Stimulated activated CD8-positive, alpha-beta memory T cell treated with anti-CD3 and anti-CD28 coated beads, Interleukin-12 subunit alpha, Interleukin-12 subunit beta, amount 100 ng/mL, for 1 hour (primary cell): ENCODE results near the gene UNC119.
"Not testable (repeated sequence)": the region's sequence is repeated elsewhere in the genome, so short reads cannot be mapped to it uniquely, and the experiment has no call there.

Experiments used
- DNase-seq: peaks from one replicate; pipeline ENCODE4 v3.0.0-alpha.2; 2020; ENCODE audit warnings: low read depth

The UNC119 gene

DNA sequence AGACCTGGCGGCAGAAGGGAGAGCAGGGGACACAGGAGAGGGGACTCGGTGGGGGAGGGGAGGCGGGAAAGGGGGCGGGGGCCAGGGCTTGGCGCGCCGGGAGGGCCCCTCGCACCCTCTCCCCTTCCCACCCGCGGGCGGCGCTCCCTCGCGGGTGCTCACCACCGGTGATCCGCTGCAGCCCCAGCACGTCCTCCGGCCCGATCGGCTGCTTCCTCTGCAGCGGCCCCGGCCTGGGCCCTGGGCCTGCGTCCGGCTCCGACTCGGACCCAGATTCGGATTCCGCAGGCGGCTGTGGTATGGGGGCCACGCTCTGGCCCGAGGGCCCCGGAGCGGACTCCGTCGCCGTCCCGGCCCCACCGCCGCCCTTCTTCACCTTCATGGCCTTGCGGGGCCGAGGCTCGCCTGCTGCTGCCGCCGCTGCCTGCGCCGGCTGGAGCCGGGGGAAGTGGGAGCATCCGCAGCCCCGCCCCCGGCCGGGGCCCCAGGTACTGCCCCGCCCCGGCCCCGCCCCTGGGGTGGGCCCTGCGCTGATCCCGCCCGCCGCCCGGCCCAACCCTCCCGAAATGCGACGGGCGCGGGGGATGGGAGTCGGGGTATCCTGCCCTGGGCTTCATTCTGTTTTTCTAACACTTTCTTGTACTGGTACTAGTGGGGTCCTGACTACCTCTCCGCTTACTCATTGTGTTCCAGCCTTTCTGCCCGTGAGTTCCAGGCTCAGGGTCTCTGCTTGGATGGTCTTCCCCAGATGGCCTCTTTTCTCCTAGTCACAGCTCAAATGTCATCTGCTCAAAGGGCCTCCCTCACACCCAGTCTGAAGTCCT, at the start of gene UNC119:
Gene UNC119 (minus strand): TSS at position 449 of the 824 bp plus-strand sequence. CDS start 67 bp downstream, at position 382.
- peak; percentile 61 for DNase-seq

DNA sequence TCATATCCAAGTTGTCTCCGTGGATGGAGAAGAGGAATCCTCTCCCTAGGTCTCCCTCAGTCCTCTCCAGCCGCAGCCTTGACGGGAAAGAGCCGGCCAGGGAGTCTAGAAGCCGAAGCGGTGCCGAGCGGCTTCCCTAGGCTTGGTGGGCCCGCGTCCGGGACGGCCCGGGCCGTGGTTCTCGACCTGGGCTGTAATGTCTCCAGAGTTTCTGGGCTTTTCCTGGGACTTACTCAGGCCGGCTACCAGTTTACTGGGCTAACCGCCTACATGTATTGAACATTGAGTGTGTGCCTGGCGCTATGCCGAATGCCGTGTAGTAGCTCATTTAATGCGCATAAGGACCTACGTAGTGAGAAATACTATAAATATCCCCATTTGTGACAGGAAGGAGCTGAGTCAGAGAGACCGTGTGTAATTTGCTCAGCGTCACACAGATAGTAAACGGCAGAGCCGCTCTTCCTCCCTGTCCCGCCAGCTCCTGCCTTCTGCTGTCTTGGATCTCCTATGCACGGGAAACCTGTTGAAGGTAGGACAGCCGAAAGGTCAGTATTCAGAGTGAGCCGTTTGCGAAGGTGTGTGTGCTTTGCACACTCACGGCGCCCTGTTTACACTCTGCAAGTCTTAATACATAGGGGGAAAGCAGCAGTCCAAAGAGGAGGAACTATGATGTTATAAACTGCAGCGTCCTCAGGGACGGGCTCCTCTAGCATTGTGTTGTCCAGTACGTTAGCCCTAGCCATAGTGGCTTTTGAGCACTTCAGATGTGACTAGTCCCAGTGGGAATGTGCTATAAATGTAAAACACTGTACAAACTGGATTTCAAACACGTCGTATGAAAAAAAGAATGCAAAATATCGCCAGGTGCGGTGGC, 47.1 kb upstream of the UNC119 start:
- DNase-seq, result peak; percentile 39

DNA sequence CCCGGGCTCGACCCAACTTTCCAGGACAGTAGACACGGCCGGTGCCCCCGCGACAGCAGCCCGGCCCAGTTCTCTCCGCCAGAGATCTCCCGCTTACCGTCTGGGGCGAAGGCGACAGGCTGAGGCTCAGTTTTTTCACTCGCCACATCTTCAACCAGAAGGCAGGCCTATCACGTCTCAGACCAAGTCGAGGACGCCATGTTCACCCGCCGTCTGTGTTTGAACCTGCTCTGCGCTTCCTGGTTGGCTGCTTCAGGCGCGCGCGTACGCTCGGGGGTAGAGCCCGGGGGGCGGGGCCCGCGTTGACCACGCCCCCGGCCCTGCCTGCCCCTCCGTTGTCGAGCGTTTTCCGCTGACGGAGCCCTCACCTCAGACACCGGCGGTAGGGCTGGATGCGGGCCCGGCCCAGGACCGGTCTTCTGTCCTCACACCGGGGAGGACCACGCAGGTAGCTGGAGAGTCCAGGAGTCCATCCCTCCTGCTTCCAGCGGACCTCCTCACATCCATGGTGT, 46.4 kb upstream of the UNC119 start, which contains the start of gene SPAG5:
Gene SPAG5 (minus strand): TSS at position 227 of the 512 bp plus-strand sequence. CDS start 79 bp downstream, at position 148.
- DNase-seq, result peak; percentile 89

DNA sequence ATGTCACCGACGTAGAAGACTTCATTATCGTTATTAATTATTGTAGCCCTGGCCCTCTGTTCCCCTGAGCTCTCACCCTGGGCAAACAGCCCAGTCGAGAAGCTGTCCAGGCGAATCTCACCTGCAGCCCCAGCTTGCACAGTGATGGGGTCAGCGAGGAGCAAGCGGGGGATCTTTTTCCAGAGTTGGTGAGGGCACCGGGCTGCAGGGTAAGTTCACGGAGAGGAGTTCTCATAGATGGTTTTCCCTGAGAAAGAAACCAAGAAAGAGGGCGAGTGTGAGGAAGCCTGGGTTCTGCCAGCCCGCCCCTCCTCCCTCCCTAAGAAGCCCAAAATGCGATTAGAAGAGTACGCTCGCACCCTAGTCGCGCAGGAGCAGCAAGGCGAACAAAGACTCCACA, 46.0 kb upstream of the UNC119 start:
- no peak for DNase-seq

DNA sequence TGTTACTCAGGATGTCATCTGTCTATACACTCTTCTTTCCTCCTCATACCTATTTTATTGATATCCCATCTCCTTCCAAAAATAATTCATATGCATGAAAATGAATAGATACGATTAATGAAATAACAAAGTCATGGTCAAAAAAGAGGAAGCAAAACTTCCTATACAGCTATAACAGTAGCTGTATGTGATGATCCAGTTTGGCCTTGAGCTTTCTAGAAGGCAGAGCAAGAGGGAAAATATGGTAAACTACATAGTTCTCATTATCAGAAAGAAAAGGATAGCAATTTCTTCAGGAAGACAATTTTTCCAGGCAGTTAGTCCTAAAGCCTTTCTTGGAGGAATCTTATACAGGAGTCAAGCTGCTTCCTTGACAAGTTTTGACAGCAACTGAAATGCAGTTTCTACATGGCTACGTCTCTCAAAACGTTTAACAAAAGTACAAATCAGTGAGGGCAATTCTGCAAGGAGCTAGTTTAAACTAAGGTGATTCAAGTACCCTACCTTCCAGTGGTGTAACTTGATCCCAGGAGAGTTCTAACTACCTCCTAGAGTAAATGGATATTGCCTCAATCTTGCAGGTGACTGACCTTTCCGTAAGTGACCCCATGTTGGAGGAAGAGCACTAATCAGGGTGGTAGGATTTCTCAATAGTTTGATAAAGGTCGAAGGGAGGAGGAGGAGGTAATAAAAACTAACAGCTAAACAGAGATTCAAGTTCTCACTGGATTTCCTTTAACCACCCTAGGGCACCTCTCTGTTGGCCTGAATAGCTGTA, 45.4 kb upstream of the UNC119 start:
- no peak for DNase-seq

DNA sequence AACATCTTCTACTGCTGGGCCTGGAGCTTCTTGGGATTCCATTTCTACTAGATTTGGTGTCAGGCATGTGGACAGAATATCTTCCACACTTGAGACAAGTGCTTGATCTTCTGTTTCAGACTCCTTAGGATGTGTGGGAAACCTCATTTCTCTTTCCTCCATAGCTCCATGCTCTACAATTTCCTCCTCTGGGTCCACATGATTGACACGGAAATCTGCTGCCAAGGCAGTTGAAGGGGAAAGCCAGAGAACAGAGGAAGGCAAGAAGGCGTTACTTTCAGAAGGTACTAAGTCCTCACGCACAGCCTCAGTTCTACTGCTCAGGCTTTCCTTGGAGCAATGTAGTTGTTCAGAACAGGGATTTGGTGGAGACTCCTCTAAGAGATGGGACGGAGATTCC, 39.8 kb upstream of the UNC119 start:
- no peak for DNase-seq

DNA sequence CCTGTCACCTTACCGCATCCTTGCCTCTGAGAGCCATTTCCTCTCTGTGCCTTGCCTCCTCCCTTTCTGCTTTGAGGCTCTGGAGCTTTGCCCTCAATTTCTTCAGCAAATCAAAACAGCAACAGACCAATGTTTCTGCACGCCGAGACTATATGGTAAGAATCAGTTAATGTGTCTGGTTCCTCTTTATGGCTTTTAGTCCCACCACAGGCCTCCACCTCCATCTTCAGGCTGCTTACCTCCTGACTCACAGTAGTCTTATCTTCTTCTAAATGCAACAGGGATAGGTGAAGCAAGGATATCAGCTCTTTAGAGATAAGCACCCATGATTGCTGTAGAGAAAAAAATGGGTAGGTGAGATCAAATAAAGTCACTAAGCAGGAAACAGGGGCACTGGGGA, 33.4 kb upstream of the UNC119 start:
- DNase-seq, result no peak

DNA sequence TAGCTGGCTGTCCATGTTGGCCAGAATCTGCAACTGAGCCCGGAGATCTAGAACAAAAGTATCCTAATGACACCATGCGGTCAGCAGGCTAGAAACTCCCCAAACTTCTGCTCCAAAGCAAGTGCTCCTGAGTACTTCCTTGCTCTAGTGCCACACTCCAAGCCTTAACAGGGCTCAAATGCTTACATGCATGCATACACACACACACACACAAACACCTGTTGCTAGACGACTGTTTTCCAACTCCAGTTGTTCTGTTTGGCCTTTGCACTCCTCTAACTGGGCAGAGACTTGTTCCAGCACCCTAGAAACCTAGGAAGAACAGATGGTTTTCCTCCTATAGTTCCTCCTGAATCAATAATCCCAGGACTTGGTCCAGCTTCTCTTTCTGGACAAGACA, 32.0 kb upstream of the UNC119 start:
- no peak for DNase-seq

DNA sequence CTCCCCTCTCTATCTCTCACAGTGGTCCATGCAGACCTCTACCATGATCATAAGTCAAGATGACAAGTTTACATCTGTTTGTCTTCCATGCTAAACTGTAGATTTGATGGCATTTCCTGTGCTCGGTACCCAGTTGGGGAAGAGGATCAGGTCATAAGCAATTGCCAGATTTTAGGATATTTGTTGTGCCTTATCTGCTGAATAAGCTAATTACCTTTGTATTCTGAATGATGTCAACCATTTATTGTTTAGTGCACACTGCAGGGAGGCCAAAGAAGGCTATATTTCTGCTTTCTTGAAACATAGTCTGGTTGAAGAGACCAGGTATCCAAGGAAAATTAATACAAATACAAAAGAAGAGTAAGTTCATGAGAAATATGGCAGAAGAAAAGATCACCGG, 30.1 kb upstream of the UNC119 start:
- DNase-seq, result no peak

DNA sequence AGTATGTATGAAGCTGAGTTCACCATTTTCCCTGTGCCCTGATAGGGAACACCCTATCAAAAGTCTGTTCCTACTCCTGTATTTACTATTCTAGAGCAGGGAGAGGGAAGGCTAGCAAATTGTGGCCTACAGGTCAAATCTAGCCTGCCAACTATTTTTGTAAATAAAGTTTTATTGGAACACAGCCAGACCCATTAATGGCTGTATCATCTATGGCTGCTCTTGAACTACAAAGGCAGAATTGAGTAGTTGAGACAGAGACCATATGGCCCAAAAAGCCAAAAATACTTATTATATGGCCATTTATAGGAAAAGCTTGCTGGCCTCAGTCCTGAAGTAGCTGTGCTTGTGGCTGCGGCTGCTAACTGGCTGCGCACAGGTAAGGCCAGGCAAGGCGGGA, 28.5 kb upstream of the UNC119 start:
- DNase-seq, result no peak

DNA sequence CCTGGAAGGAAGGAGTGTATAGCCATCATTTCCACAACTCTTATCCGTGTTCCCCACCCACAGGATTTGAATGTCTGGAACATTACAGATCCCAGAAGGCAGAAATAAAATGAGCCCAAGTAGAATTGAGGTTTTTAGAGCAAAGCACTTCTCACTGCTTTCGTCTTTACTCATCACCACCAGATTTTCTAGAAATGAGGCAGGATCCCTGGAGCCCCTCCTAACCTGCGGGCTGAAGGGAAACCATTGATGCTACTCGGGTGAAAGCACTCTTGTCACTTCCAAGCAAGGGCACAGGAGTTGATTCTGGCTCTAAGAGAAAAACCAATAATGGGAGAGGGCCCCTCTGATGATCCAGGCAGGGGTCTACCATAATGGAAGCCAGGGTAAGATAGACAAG, 27.1 kb upstream of the UNC119 start:
- no peak for DNase-seq

DNA sequence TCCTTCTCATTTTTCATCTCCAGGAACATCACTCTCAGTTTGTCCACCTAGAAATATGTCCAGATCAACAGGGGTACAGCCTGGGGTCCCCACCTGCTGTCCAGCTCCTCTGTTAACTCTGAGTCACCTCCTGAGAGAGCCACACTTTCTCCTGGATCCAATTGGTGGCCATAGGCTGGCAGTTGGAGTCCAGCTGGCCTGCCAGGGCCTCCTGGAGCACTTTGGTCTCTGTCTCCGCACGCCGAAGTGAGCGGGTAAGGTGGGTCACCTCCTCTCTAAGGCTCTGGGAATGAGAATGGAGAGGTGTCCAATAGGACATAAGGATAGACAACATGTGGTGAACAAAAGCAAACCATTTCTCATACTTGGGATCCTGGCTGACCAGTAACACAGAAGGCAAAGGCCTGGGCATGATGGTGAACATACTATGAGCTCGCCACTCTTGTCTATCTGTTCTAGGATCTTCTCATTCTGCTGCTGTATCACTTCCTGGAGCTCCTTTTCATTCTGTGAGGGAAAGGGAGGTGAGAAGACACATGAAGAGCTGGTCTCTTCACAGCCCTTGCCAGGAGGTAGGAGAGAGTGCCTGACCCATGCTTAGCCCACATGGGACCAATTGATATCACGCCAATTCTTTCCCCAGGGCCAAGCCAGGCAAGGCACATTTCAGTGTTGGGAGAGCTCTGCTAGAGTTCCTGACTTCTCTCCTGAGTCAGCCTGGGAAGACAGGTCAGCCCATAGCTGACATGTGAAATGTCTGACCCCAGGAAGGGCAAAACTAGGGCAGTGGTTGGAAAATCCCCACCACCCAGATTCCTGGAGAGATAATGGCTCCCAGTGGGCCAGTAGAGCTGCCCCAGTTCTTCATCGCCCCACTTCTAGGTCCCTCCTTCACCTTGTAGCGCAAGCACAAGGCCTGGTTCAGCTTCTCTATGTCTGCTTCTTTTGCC, 26.1 kb upstream of the UNC119 start:
- no peak for DNase-seq

DNA sequence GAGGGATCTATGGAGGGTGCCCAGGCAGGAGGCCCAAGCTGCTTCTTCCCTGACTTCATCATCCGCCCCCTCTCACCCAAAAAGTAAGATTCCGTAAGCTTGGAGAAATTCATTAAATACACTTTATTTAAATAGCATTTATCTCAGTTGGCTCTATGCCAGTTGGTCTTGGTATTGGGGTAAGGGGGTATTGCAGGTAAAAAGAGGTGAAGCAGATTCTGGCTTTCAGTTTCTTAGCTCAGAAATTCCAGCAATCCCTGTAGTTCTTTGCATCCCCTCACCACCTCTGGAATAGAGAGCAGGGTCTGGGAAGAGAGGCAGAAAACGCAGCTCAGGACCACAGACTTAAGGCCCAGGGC, 25.0 kb upstream of the UNC119 start:
- no peak for DNase-seq

DNA sequence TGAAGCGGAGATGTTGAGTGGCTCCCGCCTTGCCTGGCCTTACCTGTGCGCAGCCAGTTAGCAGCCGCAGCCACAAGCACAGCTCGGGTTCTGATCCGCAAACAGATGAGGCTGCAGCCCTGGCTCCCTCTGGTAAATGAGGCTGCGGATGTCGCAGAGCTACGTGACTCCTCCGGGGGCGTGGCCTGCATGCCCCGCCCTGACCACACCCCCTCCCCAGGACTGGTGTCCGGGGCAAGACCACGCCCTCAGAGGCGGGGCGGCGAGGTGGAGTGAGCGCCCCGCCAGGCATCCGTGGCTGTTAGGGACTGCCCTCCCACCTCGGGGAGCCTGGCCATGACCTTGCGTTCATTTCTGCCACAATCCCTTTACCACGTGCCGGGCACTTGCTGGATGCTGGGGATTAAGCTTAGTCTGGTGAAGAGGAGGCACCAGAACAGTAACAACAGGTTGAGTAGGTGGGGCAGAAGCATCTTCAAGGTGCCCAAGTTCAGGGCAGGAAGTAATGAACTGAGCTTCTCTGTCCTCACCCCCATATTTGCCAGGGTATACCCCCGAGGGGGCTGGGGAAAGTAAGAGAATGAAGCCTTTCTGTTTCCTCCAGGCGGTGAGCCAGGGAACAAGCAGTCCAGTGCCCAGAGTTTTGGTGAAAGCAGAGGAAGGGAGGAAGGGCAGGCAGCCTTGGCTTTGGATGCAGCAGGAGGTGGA, 24.5 kb upstream of the UNC119 start, which contains the start of gene ALDOC:
Gene ALDOC (minus strand): TSS at position 138 of the 708 bp plus-strand sequence. CDS start 1,363 bp downstream, outside the sequence.
- DNase-seq, result peak; percentile 93

DNA sequence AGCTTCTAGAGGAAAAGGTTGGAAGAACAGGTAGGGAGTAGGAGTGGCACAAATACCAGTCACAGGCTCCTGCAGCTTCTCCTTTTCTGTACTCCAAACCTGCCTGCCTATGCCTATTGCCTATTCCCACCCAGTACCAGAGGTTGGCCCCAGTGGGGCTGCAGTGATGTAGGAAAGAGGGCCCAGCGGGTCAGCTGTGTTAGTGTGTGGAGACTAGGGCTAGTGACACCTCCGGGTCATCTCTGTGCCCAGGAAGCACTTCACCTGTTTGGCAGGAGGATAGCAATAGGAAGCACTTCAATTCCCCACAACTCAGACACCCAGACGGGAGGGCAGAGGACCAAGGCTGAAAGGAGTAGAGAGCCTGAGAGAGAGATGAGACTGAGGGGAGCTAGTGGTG, 23.6 kb upstream of the UNC119 start:
- DNase-seq, result not testable (repeated sequence)

DNA sequence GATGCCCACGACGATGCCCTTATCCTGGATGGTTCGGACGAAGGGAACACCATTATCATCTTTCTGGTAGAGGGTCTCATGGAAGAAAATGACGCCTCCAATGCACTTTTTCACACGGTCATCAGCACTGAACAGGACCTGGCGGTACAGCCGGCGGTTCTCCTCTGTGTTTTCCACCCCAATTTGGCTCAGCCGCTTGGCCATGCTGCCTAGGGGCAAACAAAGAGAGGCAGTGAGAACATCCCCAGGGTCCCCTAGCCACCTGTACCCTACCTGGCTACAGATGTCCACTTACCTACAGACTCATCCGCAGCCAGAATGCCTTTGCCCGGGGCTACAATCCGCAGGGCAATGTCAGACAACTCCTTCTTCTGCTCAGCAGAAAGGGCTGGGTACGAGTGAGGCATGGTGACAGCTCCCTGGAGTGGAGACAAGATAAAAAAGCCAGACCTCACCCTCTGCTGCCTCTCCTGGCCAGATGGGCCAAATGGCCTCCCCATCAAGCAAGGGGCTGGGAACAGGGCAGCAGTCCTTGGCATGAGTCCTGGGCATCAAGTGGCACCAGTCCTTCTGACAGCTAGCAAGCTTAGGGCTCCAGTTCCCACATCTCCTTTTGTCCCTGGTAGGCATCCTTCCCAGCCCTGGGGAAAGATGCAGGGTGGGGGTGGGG, 22.8 kb upstream of the UNC119 start:
- DNase-seq, result no peak

DNA sequence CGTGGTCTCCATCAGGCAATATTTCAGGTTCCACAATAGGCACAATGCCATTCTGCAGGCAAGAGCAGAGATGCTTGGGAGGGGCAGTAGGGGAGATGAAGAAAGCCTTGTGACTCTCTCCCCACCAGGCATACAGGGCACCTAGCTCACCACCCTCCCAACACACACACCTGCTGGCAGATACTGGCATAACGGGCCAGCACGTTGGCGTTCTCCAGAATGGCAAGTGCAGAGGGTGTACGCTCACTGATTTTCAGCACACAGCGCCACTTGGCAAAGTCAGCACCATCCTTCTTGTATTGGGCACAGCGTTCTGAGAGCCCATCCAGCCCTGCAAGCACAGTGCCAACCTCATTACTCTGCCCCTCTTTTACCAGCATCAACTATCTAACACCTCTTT, 22.1 kb upstream of the UNC119 start:
- no peak for DNase-seq

DNA sequence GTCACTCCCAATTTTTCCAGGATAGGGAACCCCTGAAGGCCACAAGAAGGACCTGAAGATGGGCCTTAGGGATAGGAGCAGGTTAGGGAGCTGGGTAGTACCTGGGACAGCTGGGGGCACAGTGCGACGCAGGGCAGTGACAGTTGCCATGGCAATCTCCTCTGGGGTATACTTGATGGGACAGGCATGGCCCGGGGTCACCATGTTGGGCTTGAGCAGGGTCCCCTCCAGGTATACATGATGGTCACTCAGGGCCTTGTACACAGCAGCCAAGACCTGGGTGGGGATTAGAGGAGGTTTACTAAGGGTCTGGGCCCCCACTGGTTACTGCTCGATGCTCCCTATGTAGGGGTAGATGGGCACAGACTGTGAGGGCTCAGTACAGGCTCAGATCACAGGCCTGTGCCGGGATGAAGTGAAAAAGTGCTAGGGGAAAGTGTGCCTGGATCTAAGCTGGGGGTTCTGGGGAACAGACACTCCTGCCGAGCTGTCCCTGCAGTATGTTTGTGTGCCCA, 21.6 kb upstream of the UNC119 start:
- DNase-seq, result no peak

DNA sequence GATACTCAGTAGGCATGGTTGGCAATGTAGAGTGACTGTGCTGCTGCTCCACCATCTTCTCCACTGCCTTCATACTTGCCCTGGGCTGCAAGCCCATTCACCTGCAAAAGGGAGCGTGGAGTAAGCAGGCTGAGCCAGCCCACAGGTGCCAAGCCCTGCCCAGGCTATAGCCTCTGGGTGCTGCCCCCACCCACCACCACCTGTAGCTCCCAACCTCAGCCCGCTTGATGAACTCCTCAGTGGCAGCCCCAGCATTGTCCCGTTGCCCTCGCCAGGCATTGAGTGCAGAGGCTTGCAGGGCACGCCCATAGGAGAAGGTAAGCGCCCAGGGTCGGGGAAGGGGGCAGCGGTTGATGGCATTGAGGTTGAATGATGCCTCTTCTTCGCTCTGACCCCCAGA, 21.1 kb upstream of the UNC119 start:
- DNase-seq, result no peak
